GM18511 (cell line): ENCODE results near the gene TMEM266.
"Not testable (repeated sequence)": the region's sequence is repeated elsewhere in the genome, so short reads cannot be mapped to it uniquely, and the experiment has no call there.

Experiments used
- ATAC-seq: cut with Tn5 transposase; IDR thresholded peaks from one replicate; pipeline ENCODE4 v1.9.1; 2021; ENCODE audit warnings: mild to moderate bottlenecking, moderate library complexity; ENCODE audit not compliant: unreplicated experiment

Gene TMEM266, protein sequence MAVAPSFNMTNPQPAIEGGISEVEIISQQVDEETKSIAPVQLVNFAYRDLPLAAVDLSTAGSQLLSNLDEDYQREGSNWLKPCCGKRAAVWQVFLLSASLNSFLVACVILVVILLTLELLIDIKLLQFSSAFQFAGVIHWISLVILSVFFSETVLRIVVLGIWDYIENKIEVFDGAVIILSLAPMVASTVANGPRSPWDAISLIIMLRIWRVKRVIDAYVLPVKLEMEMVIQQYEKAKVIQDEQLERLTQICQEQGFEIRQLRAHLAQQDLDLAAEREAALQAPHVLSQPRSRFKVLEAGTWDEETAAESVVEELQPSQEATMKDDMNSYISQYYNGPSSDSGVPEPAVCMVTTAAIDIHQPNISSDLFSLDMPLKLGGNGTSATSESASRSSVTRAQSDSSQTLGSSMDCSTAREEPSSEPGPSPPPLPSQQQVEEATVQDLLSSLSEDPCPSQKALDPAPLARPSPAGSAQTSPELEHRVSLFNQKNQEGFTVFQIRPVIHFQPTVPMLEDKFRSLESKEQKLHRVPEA

DNA sequence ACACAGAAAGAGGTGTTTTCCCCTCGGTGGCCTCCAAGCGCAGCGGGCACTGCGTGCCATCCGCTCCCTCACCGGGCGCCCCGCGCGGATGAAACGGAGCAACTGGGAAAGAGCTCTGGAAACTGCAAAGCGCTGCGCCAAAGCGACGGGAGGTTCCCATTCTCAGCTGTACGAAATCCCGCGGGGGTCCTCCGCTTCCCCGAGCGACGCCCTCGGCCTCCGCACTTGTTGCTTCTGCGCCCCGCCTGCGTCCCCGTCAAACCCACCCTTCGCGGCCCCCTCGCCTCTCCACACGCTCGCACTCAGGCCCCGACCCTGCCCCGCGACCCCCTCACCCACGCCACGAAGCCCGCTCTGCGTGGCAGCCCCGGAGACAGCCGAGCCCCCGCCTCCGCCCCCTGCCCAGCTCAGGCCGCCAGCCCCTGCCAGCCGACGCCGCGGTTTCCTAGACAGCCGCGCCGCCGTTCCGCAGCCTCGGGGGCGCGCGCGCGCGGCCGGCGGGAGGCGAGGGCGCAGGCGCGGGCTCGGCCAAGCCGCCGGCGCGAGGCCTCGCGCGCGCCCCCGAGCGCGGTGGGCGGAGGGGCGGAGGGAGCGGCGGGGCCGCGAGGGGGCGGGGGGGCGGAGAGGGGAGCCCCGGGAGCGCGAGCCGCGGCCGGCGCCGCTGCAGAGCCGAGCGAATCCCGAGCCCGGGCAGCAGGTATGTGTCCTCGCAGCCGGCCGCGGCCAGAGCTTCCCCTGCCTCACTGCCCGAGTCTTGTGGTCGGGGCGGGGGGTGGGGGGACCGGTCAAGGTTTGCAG, at the start of gene TMEM266:
Gene TMEM266 (plus strand): TSS at position 666 of the 798 bp plus-strand sequence. CDS start 74,279 bp downstream, outside the sequence.
- ATAC-seq: no peak

DNA sequence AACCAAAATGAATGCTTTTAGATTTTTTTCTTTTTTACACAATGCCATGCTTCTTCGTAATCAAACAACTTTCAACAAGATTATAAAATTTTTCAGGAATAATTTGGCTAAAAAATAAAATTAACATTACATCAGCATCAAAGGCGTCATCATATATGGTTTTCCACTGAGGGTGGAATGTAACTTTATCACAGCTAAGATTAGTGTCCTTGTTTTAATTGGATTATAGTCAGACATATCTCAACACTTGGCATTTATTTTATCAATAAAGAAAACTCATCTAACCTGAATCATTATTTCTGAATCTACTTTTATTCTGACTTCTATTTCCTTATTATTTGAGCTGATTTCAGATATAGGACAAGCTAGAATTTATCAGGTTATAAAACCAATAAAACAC, 49.2 kb upstream of the TMEM266 start:
- ATAC-seq: no peak

DNA sequence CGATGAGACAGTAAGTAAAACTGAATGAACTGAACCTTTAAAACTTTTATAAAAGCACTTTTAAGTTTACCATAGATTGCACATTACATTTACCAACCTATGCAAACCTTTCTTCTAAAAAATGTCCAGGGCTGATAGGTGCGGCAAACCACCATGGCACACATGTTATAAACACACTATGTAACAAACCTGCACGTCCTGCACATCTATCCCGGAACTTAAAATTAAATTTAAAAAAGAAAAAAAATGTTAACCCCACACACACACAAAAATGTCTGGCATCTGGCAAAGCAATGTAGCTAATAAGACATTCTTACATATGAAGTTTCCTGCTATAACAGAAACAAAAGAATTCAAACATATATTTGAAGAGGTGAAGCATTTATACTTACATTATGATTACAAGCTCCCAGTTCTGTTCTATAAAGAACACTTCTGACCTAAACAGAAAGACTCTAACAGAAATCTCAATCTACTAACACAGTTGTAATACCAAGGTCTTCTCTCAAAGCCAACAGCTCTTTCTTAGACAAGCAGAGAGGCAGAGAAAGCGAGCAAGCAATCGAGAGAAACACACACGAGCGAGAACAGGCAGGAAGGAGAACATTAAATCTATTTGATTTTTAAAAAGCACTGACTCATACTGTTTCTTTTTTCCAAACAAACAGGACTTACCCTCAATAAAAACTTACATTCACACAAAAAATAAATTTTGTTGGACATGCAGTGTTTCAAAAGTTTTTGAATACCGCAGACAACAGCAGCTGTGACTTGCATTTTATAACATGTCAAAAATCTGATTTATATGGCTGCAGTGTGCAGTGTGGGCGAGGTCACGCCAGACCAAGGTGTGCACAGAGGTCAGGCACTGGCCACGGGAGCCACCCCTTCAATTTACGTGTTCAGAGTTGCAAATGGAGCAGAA, 47.9 kb upstream of the TMEM266 start, which contains the start of gene NRG4:
Gene NRG4 (minus strand): TSS at position 798 of the 925 bp plus-strand sequence. CDS start 1,194 bp downstream, outside the sequence.
- ATAC-seq: no peak

DNA sequence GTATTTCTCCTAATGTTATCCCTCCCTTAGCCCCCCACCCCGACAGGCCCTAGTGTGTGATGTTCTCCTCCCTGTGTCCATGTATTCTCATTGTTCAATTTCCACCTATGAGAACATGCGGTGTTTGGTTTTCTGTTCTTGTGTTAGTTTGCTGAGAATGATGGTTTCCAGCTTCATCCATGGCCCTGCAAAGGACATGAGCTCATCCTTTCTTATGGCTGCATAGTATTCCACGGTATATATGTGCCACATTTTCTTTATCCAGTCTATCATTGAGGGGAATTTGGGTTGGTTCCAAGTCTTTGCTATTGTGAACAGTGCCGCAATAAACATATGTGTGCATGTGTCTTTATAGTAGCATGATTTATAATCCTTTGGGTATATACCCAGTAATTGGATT, 46.3 kb upstream of the TMEM266 start:
- ATAC-seq: not testable (repeated sequence)

DNA sequence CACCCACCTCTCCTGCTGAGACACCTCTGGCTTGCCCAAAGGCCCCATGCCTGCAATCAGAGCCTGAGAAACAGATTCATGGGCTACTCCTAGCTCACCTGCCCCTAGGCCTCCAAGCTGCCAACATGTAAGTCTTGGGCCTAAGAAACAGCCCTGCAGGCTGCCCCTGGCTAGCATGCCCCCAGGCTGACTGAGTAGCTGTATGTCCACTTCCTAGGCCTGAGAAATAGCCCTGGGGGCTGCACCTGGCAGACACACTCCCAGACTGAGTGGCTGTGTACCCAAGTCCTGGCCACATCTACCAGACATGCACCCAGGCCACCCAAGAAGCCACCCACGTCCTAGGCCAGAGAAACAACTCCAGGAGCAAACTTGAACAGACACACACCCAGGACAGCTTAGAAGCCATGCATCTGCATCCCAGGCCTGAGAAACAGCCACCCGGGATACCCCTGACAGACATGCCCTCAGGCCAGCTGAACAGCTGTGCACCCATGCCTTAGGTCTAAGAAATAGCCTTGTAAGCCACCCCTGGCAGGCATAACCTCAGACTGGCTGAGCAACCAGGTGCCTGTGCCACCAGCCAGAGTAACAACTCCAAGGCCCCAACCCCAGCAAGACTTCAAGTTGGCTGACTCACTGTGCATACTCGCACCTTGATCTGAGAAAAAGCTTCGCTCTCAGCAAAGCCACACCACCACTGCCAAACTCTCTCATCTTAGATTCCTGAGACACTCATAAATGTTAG, 35.6 kb upstream of the TMEM266 start:
- ATAC-seq: no peak

DNA sequence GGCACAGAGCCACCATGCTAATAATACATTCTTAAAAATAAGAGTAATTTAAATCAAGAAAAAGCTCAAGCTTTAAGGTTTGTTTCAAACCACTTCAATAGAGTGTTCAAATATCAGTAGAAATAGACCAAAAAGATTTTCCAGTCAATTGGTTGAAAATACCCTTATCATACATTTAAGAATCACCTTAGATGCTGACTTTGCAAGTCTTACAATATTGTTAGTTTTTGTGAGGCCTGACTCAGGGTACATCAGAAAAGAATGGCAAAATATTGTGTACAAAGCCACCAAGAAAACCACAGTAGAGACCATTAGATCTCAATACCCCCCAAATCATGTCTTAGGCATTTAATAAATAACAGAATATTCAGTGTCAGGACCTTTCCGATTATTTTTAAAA, 27.7 kb upstream of the TMEM266 start:
- ATAC-seq: no peak

DNA sequence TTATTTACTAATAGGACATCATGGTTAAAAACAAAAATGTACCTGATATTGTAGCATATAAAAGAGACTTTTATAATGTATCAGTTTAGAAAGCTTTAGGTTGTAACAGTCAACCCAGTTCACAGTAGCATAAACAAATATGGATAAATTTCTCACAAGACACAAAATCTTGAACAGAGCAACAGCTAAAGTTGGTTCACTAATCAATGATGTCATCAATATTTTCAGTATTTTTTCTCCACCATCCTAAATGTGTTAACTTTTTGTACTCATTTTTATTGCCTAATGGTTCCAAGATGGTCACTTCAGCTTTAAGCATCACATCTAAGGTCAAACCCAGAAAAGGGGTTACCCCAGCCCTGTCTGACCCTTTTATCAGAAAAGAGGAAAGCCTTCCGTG, 26.3 kb upstream of the TMEM266 start:
- ATAC-seq: no peak

DNA sequence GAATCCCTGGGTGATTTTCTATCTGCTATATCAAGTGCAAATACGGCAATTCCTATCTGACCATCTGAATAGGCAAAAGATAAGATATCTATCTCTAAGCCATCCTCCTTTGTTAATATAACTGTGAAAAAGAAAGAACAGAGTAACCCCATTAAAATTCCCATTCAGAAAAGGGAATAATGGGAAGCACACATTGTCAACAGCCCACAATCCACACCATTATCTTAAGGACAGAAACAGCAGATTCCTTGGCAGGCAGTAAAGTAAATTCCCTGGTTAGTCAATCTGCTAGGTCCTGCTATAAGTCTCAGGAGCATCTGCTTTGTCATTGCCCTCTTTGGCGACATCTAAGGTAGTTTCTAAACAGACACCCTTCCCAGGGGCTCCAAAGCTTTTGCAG, 25.7 kb upstream of the TMEM266 start:
- no peak for ATAC-seq

DNA sequence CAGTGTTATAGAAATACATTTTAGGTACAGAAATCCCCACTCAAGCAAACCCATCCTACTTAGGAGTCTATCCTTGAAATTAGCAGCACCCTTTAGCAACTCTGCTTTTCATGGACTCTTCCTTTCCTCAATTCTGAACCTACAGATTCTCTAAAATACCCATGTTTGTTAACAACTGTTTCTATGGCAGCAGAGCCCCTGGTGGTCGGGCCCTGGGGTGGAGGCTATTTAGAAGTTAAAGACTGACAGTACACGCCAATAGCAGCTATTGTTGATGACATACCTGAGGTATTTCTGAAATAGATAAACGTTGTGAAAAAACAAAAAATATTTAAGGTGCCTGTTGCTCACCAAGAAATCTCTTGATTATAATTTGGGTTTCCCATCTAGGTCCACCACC, 24.2 kb upstream of the TMEM266 start:
- ATAC-seq: no peak

DNA sequence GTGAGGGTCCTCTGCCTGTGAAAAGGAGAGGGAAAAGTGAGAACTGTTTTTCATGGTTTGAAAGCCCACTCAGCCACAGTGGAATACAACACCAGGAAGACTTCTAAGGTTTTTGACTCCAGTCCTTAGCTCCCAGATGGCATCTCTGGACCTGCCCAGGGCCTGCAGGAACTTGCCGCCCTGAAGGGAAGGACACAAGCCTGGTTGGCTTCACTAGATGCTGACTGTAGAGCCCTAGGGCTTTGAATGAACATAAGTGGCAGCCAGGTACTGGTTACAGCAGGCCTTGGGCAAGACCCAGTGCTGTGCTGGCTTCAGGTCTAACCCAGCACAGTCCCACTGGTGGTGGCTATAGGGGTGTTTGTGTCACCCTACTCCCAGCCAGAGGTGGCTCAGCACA, 21.3 kb upstream of the TMEM266 start:
- ATAC-seq: no peak

DNA sequence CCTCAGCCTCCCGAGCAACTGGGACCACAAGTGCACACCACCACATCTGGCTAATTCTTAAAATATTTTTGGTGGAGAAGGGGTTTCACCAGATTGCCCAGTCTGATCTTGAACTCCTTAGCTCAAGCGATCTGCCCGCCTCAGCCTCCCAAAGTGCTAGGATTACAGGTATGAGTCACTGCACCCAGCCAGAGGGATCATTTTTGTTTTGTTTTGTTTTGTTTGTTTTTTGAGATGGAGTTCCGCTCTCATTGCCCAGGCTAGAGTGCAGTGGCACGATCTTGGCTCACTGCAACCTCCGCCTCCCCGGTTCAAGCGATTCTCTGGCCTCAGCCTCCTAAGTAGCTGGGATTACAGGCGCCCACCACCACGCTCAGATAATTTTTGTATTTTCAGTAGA, 5.6 kb upstream of the TMEM266 start:
- not testable (repeated sequence) for ATAC-seq

DNA sequence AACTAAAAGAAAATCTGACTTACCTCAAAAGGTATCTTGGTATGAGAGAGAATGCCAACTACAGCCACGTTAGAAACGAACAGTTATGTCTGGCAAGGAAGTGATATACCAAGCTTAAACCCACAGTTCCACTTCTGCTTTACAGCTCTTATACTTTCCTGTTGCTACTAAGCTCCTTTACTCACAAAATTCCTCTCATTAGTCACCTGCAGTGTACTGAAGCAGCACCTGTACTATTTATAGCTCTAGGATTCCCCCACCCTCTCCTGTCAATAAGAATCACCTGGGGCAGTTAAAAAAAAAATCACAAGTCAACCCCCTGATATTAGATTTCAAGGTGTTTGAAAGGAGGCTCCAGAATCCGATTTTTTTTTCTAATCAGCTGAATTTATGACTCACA, 2.9 kb upstream of the TMEM266 start:
- peak; percentile 81 for ATAC-seq

DNA sequence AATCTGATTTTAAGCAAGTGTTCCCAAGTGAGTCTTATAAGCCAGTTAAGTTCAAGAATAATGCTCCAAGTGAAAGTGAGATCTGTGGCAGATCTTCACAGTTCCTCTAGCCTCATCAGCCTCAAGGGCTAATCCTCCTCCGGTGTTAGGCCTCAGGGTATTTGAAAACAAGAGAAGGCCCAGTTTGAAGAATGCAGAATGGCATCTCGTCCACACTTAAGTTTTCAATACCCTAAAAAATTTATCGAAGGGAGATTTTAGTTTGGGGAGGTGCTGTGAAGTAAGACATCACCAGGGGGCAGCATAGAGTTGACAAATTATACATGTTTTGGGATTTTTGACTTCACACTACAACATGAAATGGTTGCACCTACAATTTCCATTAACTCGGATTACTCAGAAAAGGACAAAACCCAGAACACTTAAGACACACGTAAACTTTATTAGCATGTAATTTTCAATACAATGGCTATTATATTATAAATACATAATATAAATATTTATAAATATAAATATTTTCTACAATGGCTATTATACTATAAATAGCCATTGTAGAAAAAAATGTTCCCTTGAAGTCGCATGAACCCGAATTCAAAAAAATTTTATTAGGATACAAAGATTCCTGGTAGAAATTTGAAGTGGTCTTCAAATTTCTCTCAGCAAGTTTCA, 2.3 kb upstream of the TMEM266 start:
- ATAC-seq: peak; percentile 30

DNA sequence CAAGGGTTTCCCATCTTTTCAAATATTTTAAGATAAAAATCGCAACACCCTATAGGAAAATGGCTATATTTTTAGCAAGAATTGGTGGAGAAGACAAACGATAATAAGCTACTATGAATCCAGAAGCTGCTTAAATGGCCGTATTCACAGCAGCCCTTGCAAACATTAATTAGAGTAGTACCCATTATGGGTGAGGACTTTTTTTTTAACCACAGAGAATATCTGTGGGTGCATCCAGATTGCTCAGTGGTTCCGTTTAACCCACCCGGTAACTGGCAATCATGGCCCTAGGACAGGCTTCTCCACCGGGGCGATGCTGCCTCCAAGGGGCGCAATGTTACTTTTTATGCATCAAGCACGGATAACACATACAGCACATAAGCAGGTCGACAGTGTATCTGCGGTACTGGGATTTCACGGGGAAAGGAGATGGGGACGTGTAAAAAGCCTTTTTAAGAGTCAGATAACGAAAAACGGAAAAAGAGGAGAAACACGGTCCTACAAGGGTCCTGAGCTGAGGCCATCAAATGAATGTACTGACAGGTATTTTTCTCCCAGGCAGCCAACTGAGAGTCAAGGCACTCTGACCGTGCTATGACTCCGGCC, 968 bp upstream of the TMEM266 start:
- no peak for ATAC-seq

DNA sequence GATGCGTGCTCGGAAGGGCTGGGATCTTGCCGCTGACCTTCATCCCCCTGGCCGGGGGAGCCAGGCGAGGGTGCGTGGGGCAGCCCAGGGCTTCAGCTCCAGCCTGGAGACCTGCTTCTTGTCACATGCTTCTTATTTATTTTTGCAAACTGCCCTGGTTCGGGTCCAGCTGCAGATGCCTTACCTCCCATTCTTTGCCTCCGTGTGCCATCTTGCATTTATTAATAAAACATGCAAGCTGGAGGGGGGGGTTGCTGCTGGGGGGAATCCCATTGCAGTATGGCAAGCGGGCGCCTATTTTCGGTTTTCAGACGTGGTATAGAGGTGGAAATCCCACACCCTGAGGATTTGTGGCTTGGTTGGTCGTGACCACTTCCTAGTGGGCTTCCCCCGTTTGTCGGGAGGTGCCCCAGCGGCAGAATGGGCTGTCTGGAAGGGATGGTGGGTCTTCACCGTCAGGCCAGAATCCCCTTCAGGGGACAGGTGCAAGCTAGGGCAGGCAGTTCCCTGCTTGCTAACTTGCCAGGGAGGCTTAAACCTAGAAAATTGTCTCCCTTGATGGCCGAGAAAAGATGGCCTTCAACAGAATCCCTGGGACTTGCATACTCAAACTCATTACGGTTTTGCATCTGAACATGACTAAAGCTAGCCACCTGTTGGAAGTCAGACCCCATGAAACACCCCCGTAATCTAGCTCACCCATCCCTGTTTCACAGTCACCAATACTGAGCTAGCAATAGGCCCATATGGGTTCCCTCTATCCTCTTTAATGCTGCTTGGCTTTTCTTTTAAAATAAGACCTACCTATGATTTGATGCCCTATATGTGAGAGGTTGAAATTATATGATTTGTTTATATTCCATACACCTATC, 569 bp downstream of the TMEM266 start:
- ATAC-seq: no peak

DNA sequence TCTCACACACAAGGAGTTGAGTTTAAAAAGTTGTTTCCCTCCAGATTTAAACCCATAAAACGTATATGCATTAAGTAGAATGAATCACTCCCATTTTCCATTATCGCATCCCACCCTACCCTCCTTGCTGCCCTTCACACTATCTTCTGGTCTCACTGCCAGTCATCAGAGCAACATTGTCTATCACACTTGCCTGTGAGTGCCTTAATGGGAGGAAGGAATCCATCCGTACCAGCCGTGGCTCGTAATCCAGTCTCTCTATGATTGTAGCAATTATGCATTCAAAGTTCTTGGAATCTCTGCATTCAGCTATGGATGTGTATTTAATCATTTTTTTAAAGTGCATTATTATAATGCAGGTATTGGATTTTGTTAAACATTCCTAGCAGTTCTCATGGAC, 1.9 kb downstream of the TMEM266 start:
- ATAC-seq: no peak

DNA sequence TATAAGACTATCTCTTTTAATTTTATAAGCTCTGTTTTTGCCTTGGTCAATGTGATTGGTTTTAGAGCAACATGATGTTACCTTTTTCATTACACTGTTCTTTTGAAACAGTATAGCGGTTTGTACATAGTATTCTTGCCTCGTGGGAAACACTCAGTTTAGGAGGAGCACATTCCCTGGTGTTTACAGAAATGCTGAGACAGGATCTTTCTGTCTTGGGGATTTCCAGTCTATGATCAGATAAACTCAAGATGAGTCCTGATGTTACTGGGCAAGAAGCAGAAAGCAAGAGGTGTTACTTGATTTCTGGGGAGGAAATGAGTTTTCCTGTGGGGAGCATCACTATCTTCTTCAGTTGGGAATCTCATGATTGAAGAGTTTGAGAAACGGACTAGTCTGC, 2.5 kb downstream of the TMEM266 start:
- no peak for ATAC-seq

DNA sequence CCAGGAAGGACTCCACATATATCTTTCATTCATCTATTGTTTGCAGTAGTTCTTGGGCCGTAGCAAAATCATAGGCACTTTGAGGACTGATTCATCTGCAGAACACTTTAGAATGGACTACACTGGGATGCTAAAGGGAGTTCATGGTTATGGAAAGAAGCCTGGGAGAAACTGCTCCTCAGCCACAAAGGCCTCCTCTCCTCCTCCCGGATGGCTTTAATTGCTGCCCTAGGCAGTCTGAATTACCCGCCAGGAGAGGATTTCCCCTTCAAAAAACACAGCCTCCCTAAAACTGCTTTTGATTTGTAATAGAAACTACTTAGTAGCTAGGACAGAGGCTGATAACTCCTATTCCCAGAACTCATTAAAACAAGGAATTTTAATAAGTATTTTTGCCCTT, 4.6 kb downstream of the TMEM266 start:
- no peak for ATAC-seq
